Naive B cell (primary cell): Measurements from ENCODE around the gene IGLON5. TPM values are rescaled to one million over a fixed set of nuclear protein-coding genes. Genes with fewer than 3 reads are reported as not detected.
A peak's percentile ranks its signal among the peaks of the same experiment; 100 is the strongest.

Source experiments
- ATAC-seq, 2 donors: fragments of 150-1000 bp; cut with Tn5 transposase; 2 replicates each; pipeline ENCODE4 v1.10.0; 2021; ENCODE audit warnings: low read depth in 2 of 2, mild to moderate bottlenecking in 2 of 2, moderate library complexity in 2 of 2
- DNase-seq: peaks from one replicate; pipeline ENCODE4 v3.0.0; 2022
- H3K27ac Mint-ChIP-seq, 6 donors: one replicate each; pipeline ENCODE4 v1.8.0; 2020 to 2022; ENCODE audit warnings: mild to moderate bottlenecking in 6 of 6, mixed read lengths in 6 of 6, moderate library complexity in 5 of 6, inconsistent platforms in 2 of 6
- H3K27me3 Mint-ChIP-seq, 3 donors: one replicate each; pipeline ENCODE4 v1.8.0; 2021 to 2022; ENCODE audit warnings: mixed read lengths in 3 of 3, mild to moderate bottlenecking in 1 of 3
- H3K36me3 Mint-ChIP-seq, 2 donors: one replicate each; pipeline ENCODE4 v1.8.0; 2020 to 2022; ENCODE audit warnings: mixed read lengths in 2 of 2, inconsistent platforms in 1 of 2, mild to moderate bottlenecking in 1 of 2
- H3K4me1 Mint-ChIP-seq, 3 donors: one replicate each; pipeline ENCODE4 v1.8.0; 2020 to 2022; ENCODE audit warnings: mixed read lengths in 3 of 3, inconsistent platforms in 1 of 3, mild to moderate bottlenecking in 1 of 3, moderate library complexity in 1 of 3
- H3K4me3 Mint-ChIP-seq, 8 donors: one replicate each; pipeline ENCODE4 v1.8.0; 2020 to 2022; ENCODE audit warnings: mild to moderate bottlenecking in 8 of 8, mixed read lengths in 8 of 8, moderate library complexity in 8 of 8, inconsistent platforms in 2 of 8
- H3K9me3 Mint-ChIP-seq, 7 donors: one replicate each; pipeline ENCODE4 v1.8.0; 2020 to 2022; ENCODE audit warnings: mixed read lengths in 7 of 7, mild to moderate bottlenecking in 5 of 7, inconsistent platforms in 2 of 7, moderate library complexity in 1 of 7
- polyA plus RNA-seq, 6 donors: library from polyadenylated mRNA; unstranded; fragments of 300-500 nt; fragmentation: Illumina TruSeq; gene quantifications; one replicate each; pipeline ENCODE4 v1.2.3, GENCODE V29; 2021; ENCODE audit warnings: low read depth in 6 of 6

Gene IGLON5
- polyA plus RNA-seq, 6 donors from 2014 or later = not detected

DNA sequence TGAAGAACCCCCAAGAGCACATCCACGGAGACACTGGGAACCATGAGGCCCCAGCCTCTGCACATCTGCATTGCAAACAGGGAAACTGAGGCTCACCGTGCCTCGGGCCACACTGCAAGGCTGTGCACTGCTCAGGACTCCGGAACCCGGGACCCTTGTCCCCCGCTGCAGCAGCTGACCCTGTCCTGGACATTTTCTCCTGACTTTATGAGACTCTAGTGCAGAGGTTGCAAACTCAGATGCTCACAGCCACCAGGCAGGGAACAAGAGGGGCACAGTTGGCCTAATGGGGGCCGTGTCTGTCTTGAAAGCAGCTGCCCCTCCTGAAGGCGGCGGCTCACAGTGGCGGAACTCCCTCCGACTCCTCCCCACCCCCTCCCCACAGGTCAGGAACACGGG lies 16.5 kb upstream of the IGLON5 start:
- Mint-ChIP-seq H3K4me3 (no peak overlapping the region), H3K9me3 (peaks cover 0 to 4% (median 0%) of the 10 kb centered on the region in 7 donors), H3K27ac (no peak overlapping the region), H3K4me1 (peaks cover 0 to 4% (median 0%) of the 10 kb centered on the region in 3 donors), H3K27me3 (peaks cover 13 to 48% (median 44%) of the 10 kb centered on the region in 3 donors), H3K36me3 (no peaks in the 10 kb centered on the region)
- ATAC-seq = no peak
- no peak for DNase-seq

DNA sequence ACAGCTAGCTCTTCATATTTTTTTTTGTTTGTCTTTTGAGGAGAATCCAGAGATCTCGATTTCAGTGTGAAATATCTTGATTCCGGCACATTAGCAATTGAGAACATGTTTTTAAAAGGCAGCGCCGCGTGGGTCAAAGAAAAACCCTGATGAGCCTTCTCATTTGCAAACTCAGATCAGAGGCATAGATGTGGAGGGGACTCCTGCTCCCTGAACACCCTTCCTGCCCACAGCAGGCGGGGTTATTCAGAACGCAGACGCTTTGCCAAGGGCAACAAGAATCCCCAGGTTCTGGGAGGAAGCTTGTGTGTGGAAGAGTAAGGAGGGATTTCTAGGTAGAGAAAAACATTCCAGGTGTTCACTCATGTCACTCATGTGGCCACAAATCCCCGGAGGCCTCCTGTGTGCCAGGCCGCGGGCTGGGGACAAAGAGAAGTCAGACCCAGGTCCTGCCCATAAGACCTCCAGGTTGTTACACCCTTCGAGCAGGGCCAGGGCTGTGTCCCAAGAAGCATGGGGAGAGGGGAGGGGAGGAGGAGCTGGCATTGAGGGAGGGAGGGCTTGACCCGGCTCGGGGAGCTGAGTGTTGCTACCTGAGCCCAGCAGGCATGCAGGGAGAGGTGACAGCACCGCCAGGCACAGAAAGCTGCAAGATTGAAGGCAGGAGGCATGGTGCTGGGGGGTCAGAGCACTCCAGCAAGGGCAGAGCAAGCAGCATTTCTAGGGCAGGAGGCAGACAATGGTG lies 15.9 kb upstream of the IGLON5 start:
- H3K9me3 Mint-ChIP-seq = peaks cover 0 to 2% (median 0%) of the 10 kb centered on the region in 7 donors
- H3K4me1 Mint-ChIP-seq = peaks cover 0 to 4% (median 0%) of the 10 kb centered on the region in 3 donors
- peaks cover 17 to 48% (median 43%) of the 10 kb centered on the region in 3 donors for H3K27me3 Mint-ChIP-seq
- DNase-seq (no peak), ATAC-seq (no peak)
- H3K4me3 Mint-ChIP-seq = peak overlapping the region in 1 of 8 donors; percentile 60
- H3K36me3 Mint-ChIP-seq = no peaks in the 10 kb centered on the region
- H3K27ac Mint-ChIP-seq = peak overlapping the region in 1 of 6 donors; percentile 69

DNA sequence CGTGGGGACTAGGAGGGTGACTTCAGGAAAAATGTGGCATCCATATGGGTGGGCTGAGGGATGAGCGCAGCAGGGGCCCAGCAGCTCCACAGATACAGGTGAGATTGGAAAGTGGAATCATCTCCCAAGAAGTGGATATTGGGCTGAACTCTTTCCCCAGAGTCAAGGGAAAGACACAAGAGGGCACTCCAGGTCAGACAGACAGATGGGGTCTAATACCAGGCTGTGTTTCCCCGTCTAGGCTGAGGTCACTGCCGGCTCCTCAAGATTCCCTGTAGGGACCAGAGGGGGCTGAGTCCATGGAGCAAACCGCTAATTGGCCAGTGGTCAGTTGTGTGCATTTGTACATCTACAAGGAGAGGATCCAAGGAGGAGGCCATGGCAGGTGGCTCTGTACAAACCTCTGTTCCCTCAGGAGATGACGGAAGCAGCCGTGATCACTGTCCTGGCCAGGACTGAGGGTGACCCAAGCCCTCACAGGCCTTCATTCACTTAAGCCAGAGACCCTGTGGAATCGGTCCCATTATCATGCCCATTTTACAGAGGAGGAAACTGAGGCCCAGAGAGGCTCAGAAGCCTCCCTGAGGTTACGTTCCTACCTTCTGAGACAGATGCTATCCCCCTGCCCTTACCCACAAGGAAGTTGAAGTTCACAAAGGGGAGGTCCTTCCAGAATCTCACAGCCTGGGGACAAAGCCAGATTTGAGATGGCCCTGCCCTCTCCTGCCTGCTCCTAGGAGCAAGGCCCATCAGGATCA lies 14.9 kb upstream of the IGLON5 start:
- DNase-seq (no peak), ATAC-seq (no peak)
- no peak overlapping the region for H3K27ac Mint-ChIP-seq
- H3K4me3 Mint-ChIP-seq = no peak overlapping the region
- peaks cover 17 to 51% (median 48%) of the 10 kb centered on the region in 3 donors for H3K27me3 Mint-ChIP-seq
- peaks cover 0 to 4% (median 0%) of the 10 kb centered on the region in 3 donors for H3K4me1 Mint-ChIP-seq
- no peaks in the 10 kb centered on the region for H3K36me3 Mint-ChIP-seq
- H3K9me3 Mint-ChIP-seq = peaks cover 0 to 2% (median 0%) of the 10 kb centered on the region in 7 donors

DNA sequence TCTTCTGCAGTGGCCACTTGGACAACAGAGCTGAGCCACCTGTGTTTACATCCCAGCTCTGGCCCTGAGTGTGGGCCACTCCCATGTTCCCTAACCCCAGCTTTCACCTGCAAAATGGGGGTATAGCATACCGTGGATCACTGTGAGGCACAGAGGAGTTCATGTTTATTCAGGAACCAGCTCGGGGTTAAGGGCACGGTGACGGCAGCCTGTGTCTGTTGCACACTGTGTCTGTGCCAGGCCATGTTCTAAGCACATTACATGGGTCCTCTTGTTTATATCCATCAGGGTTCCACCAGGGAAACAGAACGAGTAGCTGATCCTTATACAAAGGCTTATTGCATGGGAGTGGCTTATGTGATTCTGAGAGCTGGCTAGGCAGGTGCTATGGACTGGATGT lies 14.0 kb upstream of the IGLON5 start:
- ATAC-seq (no peak), DNase-seq (no peak)
- peaks cover 0 to 4% (median 0%) of the 10 kb centered on the region in 3 donors for H3K4me1 Mint-ChIP-seq
- no peaks in the 10 kb centered on the region for H3K36me3 Mint-ChIP-seq
- H3K27ac Mint-ChIP-seq = no peak overlapping the region
- no peak overlapping the region for H3K4me3 Mint-ChIP-seq
- H3K27me3 Mint-ChIP-seq = peaks cover 17 to 51% (median 50%) of the 10 kb centered on the region in 3 donors
- H3K9me3 Mint-ChIP-seq = peaks cover 0 to 11% (median 3%) of the 10 kb centered on the region in 7 donors

DNA sequence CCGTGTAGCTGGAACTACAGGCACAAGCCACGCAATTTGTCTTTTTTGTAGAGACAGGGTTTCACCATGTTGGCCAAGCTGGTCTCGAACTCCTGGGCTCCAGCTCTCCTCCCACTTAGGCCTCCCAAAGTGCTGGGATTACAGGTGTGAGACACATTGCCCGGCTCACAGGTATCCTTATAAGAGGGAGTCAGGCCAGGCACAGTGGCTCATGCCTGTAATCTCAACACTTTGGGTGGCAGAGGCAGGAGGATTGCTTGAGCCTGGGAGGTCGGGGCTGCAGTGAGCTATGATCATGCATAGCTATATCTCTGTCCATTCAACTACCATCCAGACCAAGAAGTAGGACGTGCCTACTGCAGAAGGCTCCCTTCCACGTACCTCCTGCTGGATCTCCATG lies 10.2 kb upstream of the IGLON5 start:
- no peaks in the 10 kb centered on the region for H3K4me1 Mint-ChIP-seq
- ATAC-seq (no peak), DNase-seq (no peak)
- H3K27ac Mint-ChIP-seq = no peak overlapping the region
- peaks cover 22 to 35% (median 24%) of the 10 kb centered on the region in 3 donors for H3K27me3 Mint-ChIP-seq
- H3K36me3 Mint-ChIP-seq = peaks cover 6 to 7% of the 10 kb centered on the region in 2 donors
- peaks cover 7 to 41% (median 20%) of the 10 kb centered on the region in 7 donors for H3K9me3 Mint-ChIP-seq
- H3K4me3 Mint-ChIP-seq = no peak overlapping the region

DNA sequence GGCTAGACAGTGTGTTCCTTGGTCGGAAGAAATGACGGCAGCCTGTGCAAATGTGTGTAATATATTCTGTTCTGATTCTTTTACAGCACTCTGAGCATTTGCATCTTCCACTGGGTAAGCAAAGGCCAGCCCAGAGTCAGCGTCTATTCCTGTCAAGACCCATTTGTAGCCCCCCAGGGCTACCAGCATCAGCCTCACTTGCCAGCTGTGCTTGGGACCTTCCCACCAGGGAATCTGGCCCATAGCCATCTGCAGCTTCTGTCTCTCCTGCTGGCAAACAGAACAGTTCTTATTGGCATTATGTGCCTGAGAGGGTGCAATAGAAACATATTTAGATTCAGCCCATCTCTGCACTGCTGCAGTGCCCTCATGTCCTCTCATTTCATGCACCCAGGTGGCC lies 6.0 kb upstream of the IGLON5 start:
- Mint-ChIP-seq H3K4me1 (peaks cover 0 to 10% (median 0%) of the 10 kb centered on the region in 3 donors), H3K27ac (no peak overlapping the region), H3K4me3 (no peak overlapping the region), H3K36me3 (peaks cover 6 to 31% of the 10 kb centered on the region in 2 donors), H3K9me3 (peaks cover 7 to 74% (median 42%) of the 10 kb centered on the region in 7 donors), H3K27me3 (peaks cover 38 to 55% (median 50%) of the 10 kb centered on the region in 3 donors)
- ATAC-seq (no peak), DNase-seq (no peak)

DNA sequence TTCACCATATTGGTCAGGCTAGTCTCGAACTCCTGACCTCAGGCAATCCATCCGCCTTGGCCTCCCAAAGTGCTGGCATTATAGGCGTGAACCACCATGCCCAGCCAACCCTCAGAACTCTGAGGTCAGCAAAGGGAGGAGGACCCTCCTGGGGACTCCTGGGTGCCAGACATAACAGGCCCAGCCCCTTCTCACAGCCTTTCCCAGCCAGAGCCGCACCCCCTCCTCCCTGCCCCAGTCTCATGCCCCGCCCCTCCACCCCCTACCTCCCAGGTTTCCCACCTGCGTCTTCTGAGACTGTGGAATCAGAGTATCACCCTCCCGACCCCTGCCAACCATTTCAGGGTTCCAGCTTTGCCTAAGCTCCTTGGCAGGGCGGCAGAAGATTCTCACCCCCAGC lies 5.2 kb downstream of the IGLON5 start:
- no peak for ATAC-seq
- no peak for DNase-seq
- Mint-ChIP-seq H3K36me3 (peaks cover 5 to 11% of the 10 kb centered on the region in 2 donors), H3K4me1 (peaks cover 9 to 16% (median 14%) of the 10 kb centered on the region in 3 donors), H3K4me3 (no peak overlapping the region), H3K27ac (peak overlapping the region in 1 of 6 donors; percentile 22), H3K27me3 (peaks cover 47 to 54% (median 50%) of the 10 kb centered on the region in 3 donors), H3K9me3 (peaks cover 1 to 17% (median 8%) of the 10 kb centered on the region in 7 donors)

DNA sequence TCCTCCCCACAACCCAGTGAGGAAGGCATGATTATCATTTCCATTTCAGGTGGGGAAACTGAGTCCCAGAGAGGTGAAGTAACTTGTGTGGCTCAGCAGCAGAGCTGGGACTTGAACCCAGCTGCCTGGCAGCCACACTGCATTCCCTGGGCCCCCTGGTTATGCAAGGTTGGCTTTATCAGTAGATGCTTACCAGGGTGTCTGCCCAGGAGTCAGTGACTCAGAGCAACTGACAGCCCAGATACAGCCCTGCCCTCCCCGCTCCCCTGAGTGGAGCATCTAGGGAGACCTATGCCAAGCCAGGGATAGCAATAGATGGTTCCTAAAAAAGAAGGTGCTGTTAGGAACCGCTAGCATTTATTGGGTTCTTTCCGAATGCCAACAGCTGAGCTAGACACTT lies 5.9 kb downstream of the IGLON5 start:
- peak overlapping the region in 1 of 6 donors; percentile 76 for H3K27ac Mint-ChIP-seq
- peaks cover 45 to 55% (median 52%) of the 10 kb centered on the region in 3 donors for H3K27me3 Mint-ChIP-seq
- ATAC-seq (no peak), DNase-seq (no peak)
- peaks cover 1 to 17% (median 8%) of the 10 kb centered on the region in 7 donors for H3K9me3 Mint-ChIP-seq
- H3K4me3 Mint-ChIP-seq = no peak overlapping the region
- peaks cover 6 to 14% (median 14%) of the 10 kb centered on the region in 3 donors for H3K4me1 Mint-ChIP-seq
- H3K36me3 Mint-ChIP-seq = peaks cover 5 to 14% of the 10 kb centered on the region in 2 donors

DNA sequence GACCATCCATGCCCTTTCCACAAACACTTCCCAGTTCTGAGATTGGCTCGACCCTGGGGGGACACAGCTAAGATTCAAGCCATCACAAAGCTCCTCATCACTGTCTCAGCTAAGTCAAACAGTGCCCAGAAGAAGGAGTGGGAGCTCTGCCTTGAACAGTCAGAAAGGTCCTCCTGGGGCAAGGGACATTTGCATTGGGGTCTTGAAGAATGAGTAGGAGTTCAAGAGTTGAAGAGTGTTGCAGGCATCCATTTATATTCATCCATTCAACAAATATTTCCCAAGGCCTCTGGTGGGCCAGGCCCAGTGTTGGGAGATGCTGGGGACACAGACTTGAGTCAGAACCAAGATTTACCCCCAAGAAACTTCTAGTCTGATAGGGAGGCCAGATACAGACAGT lies 6.5 kb downstream of the IGLON5 start:
- Mint-ChIP-seq H3K36me3 (peaks cover 5 to 20% of the 10 kb centered on the region in 2 donors), H3K4me3 (no peak overlapping the region), H3K4me1 (peaks cover 4 to 13% (median 12%) of the 10 kb centered on the region in 3 donors), H3K27ac (peak overlapping the region in 1 of 6 donors; percentile 35), H3K27me3 (peaks cover 46 to 57% (median 52%) of the 10 kb centered on the region in 3 donors), H3K9me3 (peaks cover 4 to 17% (median 8%) of the 10 kb centered on the region in 7 donors)
- DNase-seq (no peak), ATAC-seq (no peak)

DNA sequence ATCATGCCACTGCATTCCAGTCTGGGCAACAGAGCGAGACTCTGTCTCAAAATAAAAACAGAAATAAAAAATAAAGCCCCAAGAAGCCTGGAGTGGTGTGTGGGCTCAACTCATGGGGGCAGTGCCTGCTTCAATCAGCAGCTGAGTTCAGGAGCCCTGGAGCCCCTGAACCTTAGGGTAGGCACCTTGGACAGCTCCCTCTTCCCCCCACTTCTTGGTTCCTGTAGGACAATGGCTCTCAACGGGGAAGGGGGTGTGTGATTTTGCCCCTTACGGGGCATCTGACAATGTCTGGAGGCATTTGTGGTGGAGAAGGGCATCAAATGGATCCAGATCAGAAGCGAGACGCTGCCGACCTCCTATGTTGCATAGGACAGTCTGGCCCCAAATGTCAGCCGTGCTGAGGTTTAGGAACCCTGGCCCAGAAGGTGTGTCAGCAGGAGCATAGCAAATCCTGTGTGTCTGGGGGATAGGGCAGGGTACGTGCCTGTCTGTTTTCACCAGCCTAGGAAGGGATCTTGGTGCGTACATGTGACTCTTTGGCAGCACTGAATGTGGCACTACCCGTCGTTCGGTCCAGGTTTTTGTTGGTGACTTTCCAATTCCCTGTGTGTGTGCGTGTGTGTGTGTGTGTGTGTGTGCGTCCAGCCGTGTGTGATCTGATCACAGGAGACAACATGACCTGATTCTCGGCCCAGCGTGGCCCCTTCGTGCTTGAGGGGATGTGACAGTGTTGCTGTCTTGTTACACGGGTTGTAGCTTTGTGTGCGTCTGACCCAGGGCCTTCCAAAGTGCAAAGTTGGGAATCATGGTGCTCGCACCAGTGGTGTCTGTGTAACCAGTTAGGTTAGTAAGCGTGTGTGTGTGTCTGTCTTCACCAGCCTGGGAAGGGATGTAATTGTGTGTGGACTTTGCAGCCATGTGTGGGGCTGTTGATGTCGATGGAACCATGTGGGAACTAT lies 7.5 kb downstream of the IGLON5 start:
- no peak for DNase-seq
- no peak overlapping the region for H3K27ac Mint-ChIP-seq
- H3K36me3 Mint-ChIP-seq = peaks cover 5 to 21% of the 10 kb centered on the region in 2 donors
- peaks cover 3 to 17% (median 8%) of the 10 kb centered on the region in 7 donors for H3K9me3 Mint-ChIP-seq
- H3K27me3 Mint-ChIP-seq = peaks cover 41 to 57% (median 54%) of the 10 kb centered on the region in 3 donors
- no peak overlapping the region for H3K4me3 Mint-ChIP-seq
- ATAC-seq = no peak
- H3K4me1 Mint-ChIP-seq = peaks cover 0 to 7% (median 3%) of the 10 kb centered on the region in 3 donors

DNA sequence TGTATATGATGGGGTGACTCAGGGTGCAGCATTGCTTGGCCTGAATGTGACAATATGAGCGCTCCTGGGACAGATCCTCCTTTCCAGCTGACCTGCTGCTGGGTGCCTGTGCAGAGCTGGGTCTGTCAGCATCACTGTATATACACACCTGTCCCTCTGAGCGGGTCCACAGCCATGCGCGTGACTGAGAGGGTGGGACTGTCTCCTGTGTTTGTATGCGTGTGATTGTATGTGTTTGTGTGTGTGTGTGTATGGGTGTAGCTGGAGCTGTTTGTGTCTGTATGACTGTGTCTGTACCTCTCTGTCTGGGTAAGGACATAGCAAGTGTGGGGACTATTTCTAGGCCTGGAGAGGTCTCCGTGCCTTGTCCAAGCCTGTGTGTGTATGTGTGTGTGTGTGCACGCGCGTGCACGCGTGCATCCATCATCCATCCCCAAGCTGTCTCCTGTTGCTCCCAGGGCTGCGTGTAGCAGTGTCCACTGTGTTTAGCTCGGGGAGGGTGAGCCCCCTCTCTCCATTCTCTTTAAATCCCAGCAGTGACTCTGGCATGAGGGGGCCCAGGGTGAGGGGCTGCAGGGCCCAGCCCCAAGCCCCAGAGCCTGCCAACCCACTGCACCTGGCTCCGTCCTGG lies 8.3 kb downstream of the IGLON5 start:
- DNase-seq = no peak
- H3K27me3 Mint-ChIP-seq = peaks cover 45 to 58% (median 58%) of the 10 kb centered on the region in 3 donors
- H3K4me3 Mint-ChIP-seq = no peak overlapping the region
- ATAC-seq = no peak
- no peak overlapping the region for H3K27ac Mint-ChIP-seq
- H3K36me3 Mint-ChIP-seq = peaks cover 5 to 19% of the 10 kb centered on the region in 2 donors
- peaks cover 1 to 13% (median 6%) of the 10 kb centered on the region in 7 donors for H3K9me3 Mint-ChIP-seq
- no peaks in the 10 kb centered on the region for H3K4me1 Mint-ChIP-seq

DNA sequence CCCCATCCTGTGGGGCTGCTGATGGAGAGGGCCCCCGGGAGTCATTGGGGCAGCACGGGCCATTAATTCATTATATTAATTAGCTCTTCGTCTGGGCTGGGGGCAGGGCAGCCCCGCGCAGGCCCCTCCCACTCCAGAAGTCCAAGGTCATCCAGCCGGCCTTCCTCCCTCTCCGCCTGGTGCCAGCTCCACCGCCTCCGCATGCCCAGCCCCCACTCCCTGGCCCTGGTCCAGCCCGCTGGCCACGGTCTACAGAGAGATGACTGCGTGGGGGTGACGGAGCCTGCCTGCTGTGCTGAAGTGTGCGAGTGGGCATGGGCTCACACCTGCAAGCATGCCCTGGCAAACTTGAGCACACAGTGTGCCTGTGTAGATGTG lies 8.8 kb downstream of the IGLON5 start:
- H3K9me3 Mint-ChIP-seq = peaks cover 1 to 8% (median 4%) of the 10 kb centered on the region in 7 donors
- H3K27ac Mint-ChIP-seq = no peak overlapping the region

More for the DNA sequence above, 8.8 kb downstream of the IGLON5 start:
- no peak overlapping the region for H3K4me3 Mint-ChIP-seq
- H3K27me3 Mint-ChIP-seq = peaks cover 44 to 58% (median 58%) of the 10 kb centered on the region in 3 donors
- DNase-seq (no peak), ATAC-seq (no peak)
- H3K4me1 Mint-ChIP-seq = no peaks in the 10 kb centered on the region
- peaks cover 3 to 14% of the 10 kb centered on the region in 2 donors for H3K36me3 Mint-ChIP-seq
